Uterus (tissue), 4 donors: Measurements from ENCODE around the gene FOXO4. TPM values are rescaled to one million over a fixed set of nuclear protein-coding genes. Genes with fewer than 3 reads are reported as not detected.

Experiments used
- DNase-seq, 2 donors: peaks; one replicate each; pipeline ENCODE4 v3.0.0-alpha.2; 2019 to 2020
- H3K27ac ChIP-seq, 2 donors: fragments of 200-600 bp; sonication (generic); 1 replicate in 1 of 2; 2 replicates in 1 of 2; pipeline ENCODE4 v1.5.1; 2016 to 2018
- H3K27me3 ChIP-seq, 2 donors: fragments of 200-600 bp; sonication (generic); one replicate each; pipeline ENCODE4 v1.5.1; 2018 to 2019; ENCODE audit warnings: control low read depth in 1 of 2
- H3K36me3 ChIP-seq, 2 donors: fragments of 200-600 bp; sonication (generic); one replicate each; pipeline ENCODE4 v1.5.1; 2019; ENCODE audit warnings: control low read depth in 1 of 2
- H3K4me1 ChIP-seq, 2 donors: fragments of 200-600 bp; sonication (generic); one replicate each; pipeline ENCODE4 v1.5.1; 2018 to 2019; ENCODE audit warnings: control low read depth in 1 of 2
- H3K4me3 ChIP-seq, 2 donors: fragments of 200-600 bp; sonication (generic); 1 replicate in 1 of 2; 2 replicates in 1 of 2; pipeline ENCODE4 v1.5.1; 2018 to 2019; ENCODE audit warnings: mild to moderate bottlenecking in 1 of 2
- H3K9me3 ChIP-seq, 2 donors: fragments of 200-600 bp; sonication (generic); one replicate each; pipeline ENCODE4 v1.5.1; 2019; ENCODE audit warnings: control low read depth in 1 of 2
- CTCF ChIP-seq, 4 experiments: fragments of 200-600 bp in 2 of 4; fragments of 450-650 bp in 2 of 4; sonication (generic) in 2 of 4; IDR thresholded peaks; one replicate each; pipeline ENCODE4 v1.5.1; 2016 to 2019; ENCODE audit warnings: antibody characterized with exemption in 4 of 4, mild to moderate bottlenecking in 2 of 4, moderate library complexity in 1 of 4
- POLR2A ChIP-seq, 2 donors: fragments of 450-650 bp; IDR thresholded peaks; one replicate each; pipeline ENCODE4 v1.6.1; 2016; ENCODE audit warnings: antibody characterized with exemption in 2 of 2, mild to moderate bottlenecking in 1 of 2, moderate library complexity in 1 of 2
- intact Hi-C: fragments of 100-400 bp; cut with DNase I; formaldehyde crosslinking; loops from one replicate; pipeline ENCODE4 v1.15.1; 2023; ENCODE audit warnings: low total_unique reads
- total RNA-seq, 4 donors: library from RNA; depleted of rRNA in 3 of 4; stranded (reverse); fragments of >200 nt in 3 of 4; gene quantifications; one replicate each; pipeline versions ENCODE4 v1.1.0 to v1.2.4, GENCODE V29; 2014 to 2023
- donor health status: DM: yes; HTN: yes; CAD: no.

Gene FOXO4
- total RNA-seq, 4 donors from 2014 or later = 7.9 to 40.6 (median 10.1) TPM

GRCh38 chrX:71098951-71099506 is 3.4 kb downstream of the FOXO4 start:
- intact Hi-C loops = no loop called here
- no peaks in the 10 kb centered on the region for H3K36me3 ChIP-seq
- H3K9me3 ChIP-seq = no peaks in the 10 kb centered on the region
- no peaks in the 10 kb centered on the region for H3K27me3 ChIP-seq
- no peak for DNase-seq
- TF ChIP-seq POLR2A (IDR thresholded peaks at IDR 0.05) (no peak), CTCF (IDR thresholded peaks at IDR 0.05) (no peak)
- H3K4me1 ChIP-seq = no peaks in the 10 kb centered on the region
- no peak overlapping the region for H3K4me3 ChIP-seq
- H3K27ac ChIP-seq = no peak overlapping the region

GRCh38 chrX:71099736-71100135 is 4.1 kb downstream of the FOXO4 start:
- intact Hi-C loops = no loop called here
- H3K4me3 ChIP-seq = no peak overlapping the region
- no peaks in the 10 kb centered on the region for H3K27me3 ChIP-seq
- no peak overlapping the region for H3K27ac ChIP-seq
- TF ChIP-seq CTCF (IDR thresholded peaks at IDR 0.05) = no peak
- TF ChIP-seq POLR2A (IDR thresholded peaks at IDR 0.05) = no peak
- H3K36me3 ChIP-seq = no peaks in the 10 kb centered on the region
- H3K9me3 ChIP-seq = no peaks in the 10 kb centered on the region
- no peaks in the 10 kb centered on the region for H3K4me1 ChIP-seq
- DNase-seq = no peak

DNA sequence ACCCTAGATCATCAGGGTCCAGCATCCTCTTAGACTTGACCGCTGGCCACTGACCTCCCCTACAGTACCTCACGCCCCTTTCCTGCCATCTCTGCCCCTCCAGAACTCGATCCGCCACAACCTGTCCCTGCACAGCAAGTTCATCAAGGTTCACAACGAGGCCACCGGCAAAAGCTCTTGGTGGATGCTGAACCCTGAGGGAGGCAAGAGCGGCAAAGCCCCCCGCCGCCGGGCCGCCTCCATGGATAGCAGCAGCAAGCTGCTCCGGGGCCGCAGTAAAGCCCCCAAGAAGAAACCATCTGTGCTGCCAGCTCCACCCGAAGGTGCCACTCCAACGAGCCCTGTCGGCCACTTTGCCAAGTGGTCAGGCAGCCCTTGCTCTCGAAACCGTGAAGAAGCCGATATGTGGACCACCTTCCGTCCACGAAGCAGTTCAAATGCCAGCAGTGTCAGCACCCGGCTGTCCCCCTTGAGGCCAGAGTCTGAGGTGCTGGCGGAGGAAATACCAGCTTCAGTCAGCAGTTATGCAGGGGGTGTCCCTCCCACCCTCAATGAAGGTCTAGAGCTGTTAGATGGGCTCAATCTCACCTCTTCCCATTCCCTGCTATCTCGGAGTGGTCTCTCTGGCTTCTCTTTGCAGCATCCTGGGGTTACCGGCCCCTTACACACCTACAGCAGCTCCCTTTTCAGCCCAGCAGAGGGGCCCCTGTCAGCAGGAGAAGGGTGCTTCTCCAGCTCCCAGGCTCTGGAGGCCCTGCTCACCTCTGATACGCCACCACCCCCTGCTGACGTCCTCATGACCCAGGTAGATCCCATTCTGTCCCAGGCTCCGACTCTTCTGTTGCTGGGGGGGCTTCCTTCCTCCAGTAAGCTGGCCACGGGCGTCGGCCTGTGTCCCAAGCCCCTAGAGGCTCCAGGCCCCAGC is 5.2 kb downstream of the FOXO4 start:
- H3K4me1 ChIP-seq = no peaks in the 10 kb centered on the region
- DNase-seq = no peak
- H3K27me3 ChIP-seq = no peaks in the 10 kb centered on the region
- H3K27ac ChIP-seq = no peak overlapping the region
- H3K4me3 ChIP-seq = no peak overlapping the region
- H3K9me3 ChIP-seq = no peaks in the 10 kb centered on the region
- intact Hi-C loops = no loop called here
- H3K36me3 ChIP-seq = no peaks in the 10 kb centered on the region
- TF ChIP-seq CTCF (IDR thresholded peaks at IDR 0.05) = no peak
- no peak for TF ChIP-seq POLR2A (IDR thresholded peaks at IDR 0.05)

GRCh38 chrX:71102292-71102691 is 6.6 kb downstream of the FOXO4 start:
- Histone ChIP-seq H3K27me3 (no peaks in the 10 kb centered on the region), H3K27ac (no peak overlapping the region), H3K9me3 (no peaks in the 10 kb centered on the region), H3K4me3 (no peak overlapping the region), H3K4me1 (no peaks in the 10 kb centered on the region), H3K36me3 (no peaks in the 10 kb centered on the region)
- intact Hi-C loops = no loop called here
- TF ChIP-seq CTCF (IDR thresholded peaks at IDR 0.05) (no peak), POLR2A (IDR thresholded peaks at IDR 0.05) (no peak)
- no peak for DNase-seq
